HCT116 (cell line): ENCODE data around the gene NIPA2. TPM values are rescaled to one million over a fixed set of nuclear protein-coding genes. Genes with fewer than 3 reads are reported as not detected.

Experiments used
- ATAC-seq: fragments of 200-7000 bp; cut with Tn5 transposase; 2 replicates; pipeline ENCODE4 v1.9.1; 2020; ENCODE audit warnings: mild to moderate bottlenecking, moderate library complexity
- BruUV-seq: library from RNA; stranded (reverse); fragments of 400-500 nt; replicated peaks from 2 replicates; lab custom pipeline; 2021; lab: Mats Ljungman, UMichigan
- CTCF ChIA-PET: fragments of 300-600 bp; sonication (Branson Sonifier 250); formaldehyde crosslinking; loops from one replicate; lab custom pipeline; 2021; ENCODE audit warnings: antibody characterized with exemption; lab: Charles Lee
- POLR2A ChIA-PET: fragments of 300-600, 350-600 bp; sonication (Branson Sonifier 250); formaldehyde crosslinking; loops from one replicate; lab custom pipeline; 2021; ENCODE audit warnings: antibody characterized with exemption; lab: Charles Lee
- RAD21 ChIA-PET, 2 experiments: fragments of 300-600 bp; sonication (Branson Sonifier 250); formaldehyde crosslinking; loops; one replicate each; lab custom pipeline; 2023; ENCODE audit warnings: low total read pairs in 2 of 2; ENCODE audit not compliant: uncharacterized antibody in 2 of 2, unreplicated experiment in 2 of 2, low non-redundant PET in 1 of 2; lab: Charles Lee
- DNase-seq: peaks from one replicate; pipeline ENCODE4 v3.0.0-alpha.2; 2010; ENCODE audit warnings: low read depth, low spot score
- H2AFZ ChIP-seq: fragments of 200-600 bp; shearing (Covaris generic), sonication (generic); 2 replicates; pipeline ENCODE4 v1.6.1; 2017; ENCODE audit warnings: low read depth, mixed run types, mixed read lengths, antibody characterized with exemption, low read length; ENCODE audit not compliant: poor library complexity, severe bottlenecking
- H3K27ac ChIP-seq: 2 replicates; pipeline ENCODE4 v1.5.1; 2012; ENCODE audit warnings: low read depth, low read length
- H3K27me3 ChIP-seq: fragments of 200-600 bp; sonication (generic); 2 replicates; pipeline ENCODE4 v1.6.1; 2016; ENCODE audit warnings: mixed run types, low read length, mixed read lengths; ENCODE audit not compliant: insufficient read depth
- H3K36me3 ChIP-seq, 2 experiments: fragments of 200-500 bp in 1 of 2; fragments of 200-600 bp in 1 of 2; sonication (Bioruptor generic) in 1 of 2; sonication (generic) in 1 of 2; 2 replicates each; pipeline versions ENCODE4 v1.5.1 to v1.6.1; 2014 to 2016; ENCODE audit warnings: low read length in 2 of 2, inconsistent platforms in 1 of 2, mixed read lengths in 1 of 2, mixed run types in 1 of 2; ENCODE audit not compliant: insufficient read depth in 2 of 2, control insufficient read depth in 1 of 2
- H3K4me1 ChIP-seq, 2 experiments: fragments of 200-600 bp in 1 of 2; sonication (generic) in 1 of 2; 2 replicates each; pipeline versions ENCODE4 v1.5.1 to v1.6.1; 2012 to 2017; ENCODE audit warnings: low read length in 2 of 2, inconsistent platforms in 1 of 2, mild to moderate bottlenecking in 1 of 2, mixed read lengths in 1 of 2, mixed run types in 1 of 2, moderate library complexity in 1 of 2; ENCODE audit not compliant: insufficient read depth in 2 of 2, control insufficient read depth in 1 of 2
- H3K4me2 ChIP-seq: fragments of 200-600 bp; sonication (generic); 2 replicates; pipeline ENCODE4 v1.6.1; 2017; ENCODE audit warnings: mixed run types, low read length, mixed read lengths
- H3K4me3 ChIP-seq, 2 experiments: fragments of 200-600 bp in 1 of 2; sonication (generic) in 1 of 2; replicated peaks in 1 of 2; 2 replicates each; pipeline ENCODE4 v1.5.1; 2011 to 2016; ENCODE audit warnings: low read length in 2 of 2, control low read depth in 1 of 2, low read depth in 1 of 2, mild to moderate bottlenecking in 1 of 2, mixed read lengths in 1 of 2, mixed run types in 1 of 2
- H3K79me2 ChIP-seq: fragments of 200-600 bp; sonication (generic); 2 replicates; pipeline ENCODE4 v1.6.1; 2017; ENCODE audit warnings: mild to moderate bottlenecking, mixed run types, low read length, moderate library complexity, mixed read lengths; ENCODE audit not compliant: insufficient read depth
- H3K9ac ChIP-seq: fragments of 200-600 bp; sonication (generic); 2 replicates; pipeline ENCODE4 v1.6.1; 2016; ENCODE audit warnings: low read length, mixed read lengths
- H3K9me2 ChIP-seq: fragments of 200-600 bp; sonication (generic), shearing (Covaris generic); 2 replicates; pipeline ENCODE4 v1.6.1; 2017; ENCODE audit warnings: mixed run types, mild to moderate bottlenecking, moderate library complexity; ENCODE audit not compliant: insufficient read depth
- H3K9me3 ChIP-seq, 2 experiments: fragments of 200-500 bp in 1 of 2; fragments of 200-600 bp in 1 of 2; sonication (Bioruptor generic) in 1 of 2; sonication (generic) in 1 of 2; 2 replicates each; pipeline ENCODE4 v1.6.1; 2014 to 2017; ENCODE audit warnings: low read length in 2 of 2, mixed read lengths in 2 of 2, inconsistent platforms in 1 of 2, low read depth in 1 of 2, mild to moderate bottlenecking in 1 of 2, mixed run types in 1 of 2, moderate library complexity in 1 of 2; ENCODE audit not compliant: control insufficient read depth in 1 of 2, insufficient read depth in 1 of 2
- H4K20me1 ChIP-seq: fragments of 200-600 bp; sonication (generic), shearing (Covaris generic); 2 replicates; pipeline ENCODE4 v1.6.1; 2017; ENCODE audit warnings: mixed run types, mild to moderate bottlenecking, moderate library complexity; ENCODE audit not compliant: insufficient read depth
- CBX3 ChIP-seq: IDR thresholded peaks from 2 replicates; pipeline ENCODE4 v1.6.1; 2012; ENCODE audit warnings: low read depth
- CEBPB ChIP-seq: IDR thresholded peaks from 2 replicates; pipeline ENCODE4 v1.6.1; 2012; ENCODE audit warnings: low read depth
- CTCF ChIP-seq, 3 experiments: fragments of 200-600 bp in 1 of 3; sonication (generic) in 1 of 3; IDR thresholded peaks in 2 of 3; conservative IDR thresholded peaks in 1 of 3; 2 replicates each; pipeline ENCODE4 v1.5.1; 2012 to 2017; ENCODE audit warnings: low read depth in 2 of 3, low read length in 2 of 3, antibody characterized with exemption in 1 of 3, borderline replicate concordance in 1 of 3, control low read depth in 1 of 3, mild to moderate bottlenecking in 1 of 3, mixed read lengths in 1 of 3, mixed run types in 1 of 3, moderate library complexity in 1 of 3; ENCODE audit not compliant: insufficient read depth in 1 of 3
- EGR1 ChIP-seq: IDR thresholded peaks from 2 replicates; pipeline ENCODE4 v1.6.1; 2012; ENCODE audit warnings: low read depth
- ELF1 ChIP-seq: IDR thresholded peaks from 2 replicates; pipeline ENCODE4 v1.6.1; 2012; ENCODE audit warnings: low read depth, borderline replicate concordance
- EZH2 ChIP-seq: fragments of 200-600 bp; sonication (generic); IDR thresholded peaks from 2 replicates; pipeline ENCODE4 v1.6.1; 2017; ENCODE audit warnings: antibody characterized with exemption, mixed run types
- FOSL1 ChIP-seq: IDR thresholded peaks from 2 replicates; pipeline ENCODE4 v1.6.1; 2012; ENCODE audit warnings: low read depth
- JUND ChIP-seq: IDR thresholded peaks from 2 replicates; pipeline ENCODE4 v1.6.1; 2012
- POLR2A ChIP-seq: IDR thresholded peaks from 2 replicates; pipeline ENCODE4 v1.7.0; 2011; ENCODE audit warnings: borderline replicate concordance; ENCODE audit not compliant: insufficient read depth, insufficient read length; ENCODE audit errors: extremely low read depth
- POLR2AphosphoS5 ChIP-seq: IDR thresholded peaks from 2 replicates; pipeline ENCODE4 v1.6.1; 2011; ENCODE audit warnings: mild to moderate bottlenecking, low read depth, low read length, moderate library complexity
- RAD21 ChIP-seq: IDR thresholded peaks from 2 replicates; pipeline ENCODE4 v1.6.1; 2012; ENCODE audit warnings: low read depth, mild to moderate bottlenecking
- REST ChIP-seq: IDR thresholded peaks from 2 replicates; pipeline ENCODE4 v1.6.1; 2012; ENCODE audit warnings: low read depth
- SIN3A ChIP-seq: IDR thresholded peaks from 2 replicates; pipeline ENCODE4 v1.6.1; 2012; ENCODE audit warnings: low read depth
- SP1 ChIP-seq: IDR thresholded peaks from 2 replicates; pipeline ENCODE4 v1.6.1; 2012; ENCODE audit warnings: low read depth
- TCF7L2 ChIP-seq: IDR thresholded peaks from 2 replicates; pipeline ENCODE4 v1.7.0; 2011; ENCODE audit warnings: borderline replicate concordance, inconsistent platforms; ENCODE audit not compliant: insufficient read depth, insufficient read length; ENCODE audit errors: extremely low read depth
- YY1 ChIP-seq: IDR thresholded peaks from 2 replicates; pipeline ENCODE4 v1.6.1; 2011; ENCODE audit warnings: low read length, low read depth, moderate library complexity, mild to moderate bottlenecking; ENCODE audit not compliant: insufficient replicate concordance; ENCODE audit errors: extremely low read depth
- ZFX ChIP-seq: fragments of 450-650 bp; IDR thresholded peaks from 2 replicates; pipeline ENCODE4 v1.6.1; 2017
- intact Hi-C: fragments of 100-400 bp; cut with micrococcal nuclease; formaldehyde crosslinking; loops from 2 replicates; pipeline ENCODE4 v1.10.0; 2022
- total RNA-seq: library from RNA; stranded (reverse); gene quantifications from one replicate; pipeline ENCODE4 v1.2.1, GENCODE V29; 2021; ENCODE audit not compliant: unreplicated experiment
- TF ChIP-seq, protein P1 (sequence below): IDR thresholded peaks from 2 replicates; pipeline ENCODE4 v1.6.1; 2011; ENCODE audit warnings: mild to moderate bottlenecking, low read length, moderate library complexity; ENCODE audit not compliant: insufficient replicate concordance; ENCODE audit errors: extremely low read depth

Gene NIPA2
- total RNA-seq, 1 experiment from 2014 or later: 54.4 TPM

- no peaks in the 10 kb centered on the region; the same call in 1 of the 2 replicates for H4K20me1 ChIP-seq
Measured at GRCh38 chr15:22868495-22868894, 30.0 kb downstream of the NIPA2 start.

More at GRCh38 chr15:22868495-22868894, 30.0 kb downstream of the NIPA2 start:
- Histone ChIP-seq H3K9me3 (no peaks in the 10 kb centered on the region), H3K4me1 (no peaks in the 10 kb centered on the region), H3K27me3 (no peaks in the 10 kb centered on the region), H2AFZ (no peak overlapping the region), H3K79me2 (peaks cover 20% of the 10 kb centered on the region), H3K36me3 (peaks cover 31 to 56% of the 10 kb centered on the region in 2 experiments), H3K9me2 (no peaks in the 10 kb centered on the region), H3K4me2 (no peak overlapping the region), H3K9ac (no peak overlapping the region), H3K4me3 (no peak overlapping the region), H3K27ac (no peak overlapping the region)
- RAD21 ChIA-PET: no interaction called here
- intact Hi-C loops: no loop called here
- POLR2A ChIA-PET: no interaction called here
- ATAC-seq: no peak
- CTCF ChIA-PET: no interaction called here
- no TSS peak for BruUV-seq
- TF ChIP-seq ELF1 (no peak), EZH2 (no peak), TCF7L2 (no peak), YY1 (no peak), ZFX (no peak), POLR2A (no peak), CEBPB (no peak), SIN3A (no peak), SP1 (no peak), REST (no peak), FOSL1 (no peak), CBX3 (no peak), JUND (no peak), EGR1 (no peak), CTCF (IDR thresholded peaks at IDR 0.05 in 2 of 3, conservative IDR thresholded peaks at IDR 0.05 in 1 of 3; ENCODE audit: borderline replicate concordance in 1 of 3, insufficient read depth in 1 of 3, low read depth in 2 of 3, low read length in 2 of 3) (no peak), RAD21 (no peak), POLR2AphosphoS5 (no peak)
- TF ChIP-seq, protein P1, sequence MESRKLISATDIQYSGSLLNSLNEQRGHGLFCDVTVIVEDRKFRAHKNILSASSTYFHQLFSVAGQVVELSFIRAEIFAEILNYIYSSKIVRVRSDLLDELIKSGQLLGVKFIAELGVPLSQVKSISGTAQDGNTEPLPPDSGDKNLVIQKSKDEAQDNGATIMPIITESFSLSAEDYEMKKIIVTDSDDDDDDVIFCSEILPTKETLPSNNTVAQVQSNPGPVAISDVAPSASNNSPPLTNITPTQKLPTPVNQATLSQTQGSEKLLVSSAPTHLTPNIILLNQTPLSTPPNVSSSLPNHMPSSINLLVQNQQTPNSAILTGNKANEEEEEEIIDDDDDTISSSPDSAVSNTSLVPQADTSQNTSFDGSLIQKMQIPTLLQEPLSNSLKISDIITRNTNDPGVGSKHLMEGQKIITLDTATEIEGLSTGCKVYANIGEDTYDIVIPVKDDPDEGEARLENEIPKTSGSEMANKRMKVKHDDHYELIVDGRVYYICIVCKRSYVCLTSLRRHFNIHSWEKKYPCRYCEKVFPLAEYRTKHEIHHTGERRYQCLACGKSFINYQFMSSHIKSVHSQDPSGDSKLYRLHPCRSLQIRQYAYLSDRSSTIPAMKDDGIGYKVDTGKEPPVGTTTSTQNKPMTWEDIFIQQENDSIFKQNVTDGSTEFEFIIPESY: no peak
- DNase-seq: no peak
